OCI-LY3 (cell line): ENCODE measurements around the gene CSNK1A1.

Source experiments
- CTCF ChIP-seq: fragments of 200-600, 300-600 bp; sonication (generic); IDR thresholded peaks from 2 replicates; pipeline ENCODE4 v1.5.1; 2014; ENCODE audit warnings: antibody characterized with exemption, low read length, low read depth
- EZH2phosphoT487 ChIP-seq: fragments of 200-600 bp; shearing (Covaris generic); IDR thresholded peaks from 2 replicates; pipeline ENCODE4 v1.6.1; 2018; ENCODE audit warnings: antibody characterized with exemption, mixed run types, low read depth

DNA sequence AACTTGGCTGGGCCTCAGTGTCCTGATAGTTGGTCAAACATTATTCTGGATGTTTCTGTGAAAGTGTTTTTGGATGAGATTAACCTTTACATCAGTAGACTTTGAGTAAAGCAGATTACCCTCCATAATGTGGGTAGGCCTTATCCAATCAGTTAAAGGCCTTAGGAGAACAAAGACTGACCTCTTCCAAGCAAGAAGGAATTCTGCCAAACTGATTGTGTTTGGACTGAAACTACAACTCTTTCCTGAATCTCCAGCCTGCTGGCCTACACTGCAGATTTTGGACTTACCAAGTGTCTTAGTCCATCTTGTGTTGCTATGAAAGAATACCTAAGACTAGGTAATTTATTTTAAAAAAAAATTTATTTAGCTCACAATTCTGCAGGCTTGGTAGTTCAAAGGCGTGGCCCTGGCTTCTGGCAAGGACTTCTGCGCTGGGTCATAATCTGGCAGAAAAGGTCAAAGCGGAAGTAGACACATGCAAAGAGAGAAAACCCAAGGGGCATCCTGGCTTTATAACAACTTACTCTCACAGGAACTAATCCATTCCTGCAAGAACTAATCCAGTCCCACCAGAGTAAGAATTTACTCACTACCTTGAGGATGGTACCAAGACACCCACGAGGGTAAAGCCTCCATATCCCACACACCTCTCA lies 21.5 kb upstream of the CSNK1A1 start:
- TF ChIP-seq CTCF (no peak), EZH2phosphoT487 (no peak)
